Neural cell (in vitro differentiated cells): ENCODE measurements around the gene SEMA3F.

Experiments used
- EP300 ChIP-seq: fragments of 450-650 bp; conservative IDR thresholded peaks from 2 replicates; pipeline ENCODE4 v1.6.1; 2014; ENCODE audit warnings: antibody characterized with exemption, mild to moderate bottlenecking, moderate library complexity; ENCODE audit not compliant: poor library complexity, severe bottlenecking
- TAF1 ChIP-seq: IDR thresholded peaks from 2 replicates; pipeline ENCODE4 v1.6.1; 2012; ENCODE audit warnings: low read depth
- TF ChIP-seq, protein P1 (sequence below): fragments of 450-650 bp; IDR thresholded peaks from 2 replicates; pipeline ENCODE4 v1.5.1; 2014; ENCODE audit warnings: antibody characterized with exemption, mild to moderate bottlenecking, moderate library complexity; ENCODE audit not compliant: poor library complexity, severe bottlenecking

- TF ChIP-seq, protein P1, sequence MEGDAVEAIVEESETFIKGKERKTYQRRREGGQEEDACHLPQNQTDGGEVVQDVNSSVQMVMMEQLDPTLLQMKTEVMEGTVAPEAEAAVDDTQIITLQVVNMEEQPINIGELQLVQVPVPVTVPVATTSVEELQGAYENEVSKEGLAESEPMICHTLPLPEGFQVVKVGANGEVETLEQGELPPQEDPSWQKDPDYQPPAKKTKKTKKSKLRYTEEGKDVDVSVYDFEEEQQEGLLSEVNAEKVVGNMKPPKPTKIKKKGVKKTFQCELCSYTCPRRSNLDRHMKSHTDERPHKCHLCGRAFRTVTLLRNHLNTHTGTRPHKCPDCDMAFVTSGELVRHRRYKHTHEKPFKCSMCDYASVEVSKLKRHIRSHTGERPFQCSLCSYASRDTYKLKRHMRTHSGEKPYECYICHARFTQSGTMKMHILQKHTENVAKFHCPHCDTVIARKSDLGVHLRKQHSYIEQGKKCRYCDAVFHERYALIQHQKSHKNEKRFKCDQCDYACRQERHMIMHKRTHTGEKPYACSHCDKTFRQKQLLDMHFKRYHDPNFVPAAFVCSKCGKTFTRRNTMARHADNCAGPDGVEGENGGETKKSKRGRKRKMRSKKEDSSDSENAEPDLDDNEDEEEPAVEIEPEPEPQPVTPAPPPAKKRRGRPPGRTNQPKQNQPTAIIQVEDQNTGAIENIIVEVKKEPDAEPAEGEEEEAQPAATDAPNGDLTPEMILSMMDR = no peak
- TF ChIP-seq EP300 = no peak
- TF ChIP-seq TAF1 = no peak
Observed at GRCh38 chr3:50231581-50231980, 76.5 kb downstream of the SEMA3F start.
